ENCODE results near the gene FCRL6.
A peak's percentile ranks its signal among the peaks of the same experiment; 100 is the strongest.

Gene FCRL6

DNA sequence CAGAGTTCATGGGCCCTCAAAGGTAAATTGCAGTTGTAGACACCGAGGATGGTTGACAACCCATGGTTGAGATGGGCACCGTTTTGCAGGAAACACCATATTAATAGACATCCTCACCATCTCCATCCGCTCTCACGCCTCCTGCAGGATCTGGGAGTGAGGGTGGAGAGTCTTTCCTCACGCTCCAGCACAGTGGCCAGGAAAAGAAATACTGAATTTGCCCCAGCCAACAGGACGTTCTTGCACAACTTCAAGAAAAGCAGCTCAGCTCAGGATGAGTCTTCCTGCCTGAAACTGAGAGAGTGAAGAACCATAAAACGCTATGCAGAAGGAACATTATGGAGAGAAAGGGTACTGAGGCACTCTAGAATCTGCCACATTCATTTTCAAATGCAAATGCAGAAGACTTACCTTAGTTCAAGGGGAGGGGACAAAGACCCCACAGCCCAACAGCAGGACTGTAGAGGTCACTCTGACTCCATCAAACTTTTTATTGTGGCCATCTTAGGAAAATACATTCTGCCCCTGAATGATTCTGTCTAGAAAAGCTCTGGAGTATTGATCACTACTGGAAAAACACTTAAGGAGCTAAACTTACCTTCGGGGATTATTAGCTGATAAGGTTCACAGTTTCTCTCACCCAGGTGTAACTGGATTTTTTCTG, 33.8 kb downstream of the FCRL6 start:
- no peak for DNase-seq (ENCODE audit: low read depth)

DNA sequence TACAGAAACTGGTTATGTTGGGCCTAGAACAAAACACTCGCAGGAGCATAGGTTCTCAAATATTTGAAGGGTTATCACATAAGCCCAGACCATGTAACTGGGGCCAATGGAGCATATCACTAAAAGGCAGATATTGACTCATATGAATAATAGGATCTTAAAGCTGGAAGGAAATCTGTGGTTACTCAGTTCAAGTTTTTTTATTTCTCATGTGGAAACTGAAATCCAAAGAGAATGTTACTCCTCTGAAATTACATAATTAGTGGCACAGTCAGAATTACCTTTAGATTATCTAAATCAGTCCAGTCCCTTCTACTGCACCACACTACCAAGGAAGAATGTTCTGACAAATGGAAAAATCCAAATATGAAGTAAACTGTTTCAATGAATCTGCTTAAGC, 36.6 kb downstream of the FCRL6 start:
- no peak for DNase-seq (ENCODE audit: low read depth)

DNA sequence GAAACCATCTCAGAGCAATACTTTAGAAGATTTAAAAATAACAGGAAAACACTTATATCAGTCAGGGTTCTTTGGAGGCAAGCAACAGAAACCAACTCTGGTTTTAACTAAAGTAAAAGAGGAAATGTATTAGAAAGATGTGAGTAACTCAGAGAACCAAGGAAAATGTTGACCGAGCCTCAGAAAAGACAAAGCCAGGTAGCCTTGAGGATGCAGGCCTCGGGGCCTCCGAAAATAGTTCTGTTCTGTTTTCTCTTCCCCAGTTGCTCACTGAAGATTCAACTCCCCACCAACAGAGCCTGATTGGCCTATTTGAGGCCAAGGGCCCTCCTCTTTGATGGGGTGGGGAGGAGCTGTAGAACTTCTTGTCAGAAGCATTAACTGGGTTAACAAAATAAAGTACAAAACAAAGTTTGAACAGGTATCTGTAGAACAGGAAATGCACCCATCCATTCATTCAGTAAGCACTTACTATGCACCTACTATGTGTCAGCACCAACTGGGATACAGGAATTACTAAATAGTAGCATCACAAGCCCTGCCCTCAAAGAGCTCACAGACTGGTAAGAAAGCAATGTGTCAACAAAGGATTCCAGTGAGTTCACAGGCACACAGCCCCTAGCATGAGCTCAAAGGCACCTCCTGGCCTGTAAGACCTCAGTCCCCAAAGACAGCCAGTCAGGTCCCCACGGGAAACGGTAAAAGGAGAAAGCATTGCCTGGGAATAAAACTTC, 37.1 kb downstream of the FCRL6 start:
- DNase-seq (ENCODE audit: low read depth) = no peak

- no peak for DNase-seq (ENCODE audit: low read depth)
Observed at GRCh38 chr1:159841749-159842148, 39.6 kb downstream of the FCRL6 start.

GRCh38 chr1:159843459-159843858, 41.3 kb downstream of the FCRL6 start:
- DNase-seq (ENCODE audit: low read depth) = no peak

DNA sequence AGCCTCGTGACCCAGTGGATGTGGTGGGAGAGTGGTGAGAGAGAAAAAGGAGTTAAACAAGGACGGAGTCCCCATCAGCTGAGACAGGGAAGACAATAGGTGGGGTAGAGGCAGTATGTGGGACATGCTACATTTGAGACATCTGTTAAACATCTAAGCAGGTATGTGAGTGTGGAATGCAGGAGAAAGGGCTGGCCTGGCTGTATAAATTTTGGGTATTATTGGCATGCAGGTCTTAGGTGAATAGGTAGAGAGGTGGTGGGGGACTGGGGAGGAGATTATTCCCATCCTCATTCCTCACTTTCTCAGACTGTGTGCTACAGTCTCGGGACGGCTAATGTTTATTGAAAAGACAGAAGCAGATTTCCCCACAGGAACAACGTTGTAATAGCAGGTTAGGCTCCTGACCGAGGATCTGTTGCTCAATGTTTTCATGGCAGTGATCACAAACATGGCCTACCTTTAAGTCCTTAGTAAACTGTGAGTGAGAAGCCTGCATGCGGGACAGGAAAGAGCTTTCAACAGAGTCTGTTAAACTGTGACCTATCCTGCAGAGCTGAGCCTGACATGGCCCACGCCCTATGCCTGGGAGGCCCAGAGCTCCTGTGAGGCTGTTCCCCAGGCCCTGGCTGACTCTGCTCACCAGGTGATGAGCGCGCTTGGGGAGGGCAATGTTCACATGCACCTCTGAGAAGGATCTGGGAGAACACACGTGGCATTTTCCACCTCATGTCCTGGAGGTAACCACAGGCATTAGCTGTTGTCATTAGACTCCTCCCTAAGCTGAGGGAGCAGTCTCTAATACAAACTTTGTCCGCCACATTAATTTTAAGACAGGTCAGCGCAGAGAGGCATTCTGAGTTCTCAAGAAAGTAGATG, 43.8 kb downstream of the FCRL6 start:
- no peak for DNase-seq (ENCODE audit: low read depth)

DNA sequence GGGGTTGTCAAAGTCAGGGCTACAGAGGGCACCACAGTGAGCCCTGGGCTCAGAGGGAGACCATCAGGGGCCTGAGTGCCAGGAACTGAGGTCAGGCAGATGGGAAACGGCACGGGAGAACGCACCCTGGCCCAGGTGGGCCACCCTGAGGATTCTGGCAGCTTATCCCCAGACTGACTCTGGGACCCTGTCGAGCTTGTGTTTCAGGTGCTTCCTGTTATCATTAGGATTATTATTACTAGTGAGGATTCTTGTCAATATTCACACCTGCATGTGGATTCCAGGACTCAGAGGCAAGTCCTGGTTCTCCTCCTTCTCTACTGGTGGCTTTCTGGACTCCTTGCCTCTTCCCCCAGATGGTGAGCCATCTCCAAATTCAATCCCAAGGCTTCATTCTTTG, 45.1 kb downstream of the FCRL6 start:
- no peak for DNase-seq (ENCODE audit: low read depth)

DNA sequence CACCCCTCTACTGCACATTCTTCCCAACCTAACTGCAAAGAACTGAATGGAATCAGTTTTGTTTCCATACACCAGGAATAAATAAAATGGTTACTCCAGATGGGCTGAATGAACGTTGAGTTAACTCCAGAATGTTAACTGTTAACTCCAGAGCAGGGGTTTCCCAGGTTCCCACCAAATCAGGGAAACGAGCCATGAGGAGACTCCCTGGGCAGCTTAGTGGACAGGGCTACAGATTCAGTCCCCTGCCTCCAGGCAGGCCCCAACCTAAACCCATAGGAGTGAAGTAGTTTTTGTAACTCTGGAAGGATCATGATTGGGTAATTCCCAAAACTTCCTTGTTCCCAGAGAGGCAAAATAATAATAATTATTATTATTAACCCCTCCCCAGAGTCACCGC, 46.2 kb downstream of the FCRL6 start:
- no peak for DNase-seq (ENCODE audit: low read depth)

DNA sequence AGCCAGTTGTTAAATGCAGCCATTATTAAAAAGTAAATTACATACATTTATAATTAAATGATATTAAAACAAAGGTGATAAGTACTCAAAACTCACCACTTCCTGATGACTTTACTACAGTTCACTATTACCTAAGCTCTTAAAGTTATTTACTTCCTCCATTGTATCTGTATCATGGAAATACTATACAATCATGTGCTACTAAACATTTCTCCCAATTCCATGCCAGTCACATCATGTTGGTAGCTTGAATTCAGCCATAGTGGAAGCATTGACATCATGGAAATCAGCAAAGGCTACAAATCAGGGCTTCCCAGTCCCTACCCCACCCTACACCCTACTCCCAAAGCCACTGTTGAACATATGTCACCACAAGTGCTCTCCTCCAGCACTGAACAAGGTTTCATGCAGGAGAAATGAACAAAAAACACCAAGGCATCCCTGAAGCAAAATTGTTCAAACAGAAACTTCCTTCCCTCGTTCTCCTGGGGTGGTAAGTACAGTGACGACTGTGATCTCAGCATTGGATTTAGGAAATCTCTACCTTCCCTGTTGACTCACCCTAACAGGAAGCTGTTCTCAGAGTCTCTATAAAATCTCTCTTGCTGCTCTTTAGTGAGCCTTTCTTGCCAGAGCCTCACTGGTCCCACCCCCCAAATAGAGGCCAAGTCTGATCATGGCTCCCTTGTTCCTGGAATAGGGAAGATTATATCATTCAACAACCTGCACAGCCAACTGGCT, 47.6 kb downstream of the FCRL6 start:
- DNase-seq (ENCODE audit: low read depth) = no peak

GRCh38 chr1:159851407-159851806, 49.2 kb downstream of the FCRL6 start:
- DNase-seq (ENCODE audit: low read depth) = no peak

GRCh38 chr1:159853417-159854115, 51.4 kb downstream of the FCRL6 start:
- no peak for DNase-seq (ENCODE audit: low read depth)

DNA sequence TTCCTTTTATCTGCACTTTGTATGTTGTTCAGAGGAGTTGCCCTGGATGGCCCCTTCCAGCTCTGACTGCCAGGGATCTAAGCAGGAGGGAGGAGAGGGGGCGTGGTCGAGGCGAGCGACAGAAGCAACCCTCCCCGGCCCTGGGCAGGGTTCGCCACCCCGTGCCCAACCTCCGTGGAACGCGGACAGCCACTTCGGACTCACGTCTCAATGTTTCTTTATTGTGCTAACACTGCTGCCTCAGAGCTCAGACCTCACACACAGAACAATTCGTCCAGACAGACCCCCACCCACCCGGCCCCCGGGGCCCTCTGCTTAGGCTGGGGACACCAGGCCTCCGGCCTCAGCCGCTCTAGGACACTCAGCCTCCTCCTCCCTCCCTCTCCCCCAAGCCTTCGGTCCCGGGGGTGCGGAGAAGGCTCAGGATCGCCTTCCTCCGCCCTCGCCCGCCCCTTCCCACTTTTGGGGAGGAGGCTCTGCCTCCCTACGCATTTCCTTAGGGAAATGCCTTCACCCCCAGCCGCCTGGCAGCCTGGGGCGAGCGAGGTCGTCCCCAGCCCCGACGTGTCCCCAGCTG, 52.0 kb downstream of the FCRL6 start:
- no peak for DNase-seq (ENCODE audit: low read depth)

GRCh38 chr1:159854693-159855192, 52.6 kb downstream of the FCRL6 start:
- peak; percentile 58 for DNase-seq (ENCODE audit: low read depth)

DNA sequence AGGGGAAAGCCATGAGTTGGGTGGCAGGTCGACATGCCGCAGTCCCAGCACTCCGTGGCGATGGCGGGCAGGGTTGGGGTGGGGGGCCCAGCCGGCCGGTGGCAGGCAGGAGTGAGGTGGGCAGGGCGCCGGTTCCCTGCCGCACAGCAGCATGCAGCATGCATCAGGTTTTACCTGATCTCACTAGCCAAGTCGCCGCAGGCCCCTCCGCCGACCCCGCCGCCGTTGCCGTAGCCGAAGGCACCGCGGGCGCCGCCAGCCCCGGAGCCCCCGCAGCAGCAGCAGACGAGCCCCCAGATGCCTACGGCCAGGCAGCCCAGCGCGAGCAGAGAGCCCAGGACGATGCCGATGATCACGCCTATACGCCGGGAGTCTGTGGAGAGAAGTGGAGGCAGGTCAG, 53.5 kb downstream of the FCRL6 start:
- no peak for DNase-seq (ENCODE audit: low read depth)

GRCh38 chr1:159856576-159856975, 54.4 kb downstream of the FCRL6 start:
- no peak for DNase-seq (ENCODE audit: low read depth)

- DNase-seq (ENCODE audit: low read depth) = no peak
Observed at GRCh38 chr1:159857889-159858288, 55.7 kb downstream of the FCRL6 start.

DNA sequence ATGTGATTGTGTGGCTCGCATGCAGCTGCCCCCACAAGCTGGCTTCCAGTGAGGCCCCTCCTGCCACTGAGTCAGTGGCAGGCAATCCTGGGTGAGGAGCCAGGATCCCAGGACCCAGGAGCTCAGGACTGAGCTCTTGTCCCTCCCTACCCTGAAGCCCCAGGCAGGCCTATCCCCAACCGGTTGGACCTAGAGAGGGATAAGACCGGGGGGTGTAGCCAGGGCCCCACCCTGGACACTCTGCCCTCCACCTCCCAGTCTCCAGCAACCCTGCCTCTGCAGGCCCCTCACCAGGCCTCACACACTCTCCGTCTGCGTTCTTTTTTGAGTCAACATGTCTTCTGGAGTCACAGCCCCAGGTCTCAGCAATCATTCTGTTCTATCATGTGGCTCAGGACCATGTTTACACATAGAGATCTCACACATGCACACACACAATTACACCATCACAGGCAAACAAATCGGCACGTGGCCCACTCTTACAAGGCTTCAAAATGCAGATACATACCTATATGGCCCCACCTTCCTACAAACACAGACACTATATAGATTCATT, 57.7 kb downstream of the FCRL6 start:
- DNase-seq (ENCODE audit: low read depth) = no peak

DNA sequence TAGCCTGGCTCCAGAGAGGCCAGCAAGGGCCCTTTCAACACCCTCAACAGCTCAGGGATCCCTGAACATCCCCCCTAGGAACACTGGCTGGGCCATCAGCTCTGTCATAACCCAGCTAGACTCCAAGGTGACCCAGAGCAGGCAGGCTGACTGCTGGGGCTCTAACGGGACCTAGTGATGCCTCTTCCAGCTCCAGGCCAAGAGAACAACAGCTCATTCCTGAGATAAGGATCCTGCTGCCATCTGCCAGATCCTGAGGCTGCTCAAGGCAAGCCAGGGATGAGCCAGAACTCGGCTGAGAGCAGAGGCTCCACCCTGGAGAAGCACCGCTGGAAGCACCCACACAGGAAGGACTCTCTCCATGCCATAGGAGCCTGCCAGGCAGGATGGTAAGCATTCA, 58.3 kb downstream of the FCRL6 start:
- no peak for DNase-seq (ENCODE audit: low read depth)

DNA sequence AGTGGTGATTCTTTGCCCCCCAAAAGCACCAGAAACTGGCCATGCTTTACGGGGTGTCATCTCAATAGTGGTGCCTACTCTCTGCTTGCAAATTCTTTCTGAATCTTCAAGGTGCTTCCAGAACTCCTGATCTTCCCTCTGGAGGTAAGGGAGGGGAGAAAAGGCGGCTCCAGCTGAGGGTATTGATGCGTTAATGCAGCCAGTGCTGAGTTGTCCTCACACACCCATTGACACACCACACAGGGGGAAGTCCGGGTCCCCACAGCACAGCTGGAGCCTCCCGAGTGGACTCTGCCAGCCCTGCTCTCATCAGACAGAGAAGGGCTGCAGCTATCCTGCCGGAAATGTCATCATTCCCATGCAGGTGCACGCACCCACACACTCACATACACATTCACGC, 59.1 kb downstream of the FCRL6 start:
- no peak for DNase-seq (ENCODE audit: low read depth)

- no peak for DNase-seq (ENCODE audit: low read depth)
Observed at GRCh38 chr1:159862031-159862430, 59.9 kb downstream of the FCRL6 start.

DNA sequence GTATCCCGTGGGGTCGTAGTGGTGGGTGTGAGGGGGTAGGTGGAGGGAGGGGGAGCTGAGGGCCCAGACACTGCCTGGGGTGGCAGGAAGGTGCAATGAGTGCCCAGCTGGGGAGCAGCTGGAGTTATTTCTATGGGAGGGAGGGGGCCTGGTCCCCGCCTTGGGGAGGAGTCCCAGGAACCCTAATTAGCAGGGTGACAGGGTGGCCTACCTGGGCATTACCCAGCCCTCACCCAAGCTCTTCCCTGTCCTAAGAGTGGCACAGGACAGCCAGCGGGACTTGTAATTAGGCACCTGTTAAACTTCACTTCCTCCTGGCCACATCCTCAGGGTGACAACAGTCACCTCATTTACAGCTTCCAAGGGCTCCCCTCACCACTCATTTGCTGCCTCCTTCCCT, 60.4 kb downstream of the FCRL6 start, which contains the start of gene VSIG8:
VSIG8 (minus strand) TSS at position 101 of the 400 bp plus-strand sequence. CDS start 136 bp downstream, outside the sequence.
- DNase-seq (ENCODE audit: low read depth) = no peak
